ENCODE measurements around the gene ZIC5. TPM values are rescaled to one million over a fixed set of nuclear protein-coding genes. Genes with fewer than 3 reads are reported as not detected.

ZIC5 gene
- total RNA-seq, 1 experiment from 2014 or later = not detected

GRCh38 chr13:99993660-99994637 lies 22.4 kb upstream of the ZIC5 start:
- Histone ChIP-seq H3K4me3 (ENCODE audit: low read length) (no peak overlapping the region), H3K36me3 (ENCODE audit: low read depth, low read length) (no peaks in the 10 kb centered on the region), H3K4me2 (ENCODE audit: low read length) (no peak overlapping the region), H2AFZ (ENCODE audit: low read length) (no peak overlapping the region), H3K79me2 (ENCODE audit: low read length) (no peaks in the 10 kb centered on the region), H3F3A (ENCODE audit: low read length, unreplicated experiment) (no peaks in the 10 kb centered on the region), H3K27ac (ENCODE audit: low read length) (no peak overlapping the region), H3K9me3 (ENCODE audit: low read length) (no peaks in the 10 kb centered on the region), H3K27me3 (ENCODE audit: low read length) (peaks cover 59% of the 10 kb centered on the region), H3K4me1 (ENCODE audit: insufficient read depth, low read length) (no peaks in the 10 kb centered on the region), H3K9ac (ENCODE audit: low read length) (no peak overlapping the region), H3K9me2 (replicated peaks; ENCODE audit: low read length) (no peaks in the 10 kb centered on the region), H4K20me1 (ENCODE audit: low read length) (0 out of 2 replicates have a peak, but pooled peaks cover 8% of the 10 kb centered on the region)
- CTCF ChIA-PET = no interaction called here
- TF ChIP-seq EZH2 (IDR thresholded peaks at IDR 0.05; ENCODE audit: low read length, unreplicated experiment) = no peak
- no peak for TF ChIP-seq CTCF (conservative IDR thresholded peaks at IDR 0.05; ENCODE audit: low read depth, low read length)
- no peak for TF ChIP-seq EZH2phosphoT487 (IDR thresholded peaks at IDR 0.05; ENCODE audit: borderline replicate concordance, low read length)
- intact Hi-C loops (cut with micrococcal nuclease) = no loop called here
- DNase-seq (no peak), ATAC-seq (no peak)
- no TSS peak for BruUV-seq (replicated peaks)
- POLR2A ChIA-PET (ENCODE audit: unreplicated experiment) = no interaction called here

GRCh38 chr13:99992949-99993351 lies 21.4 kb upstream of the ZIC5 start:
- Histone ChIP-seq H3K4me3 (ENCODE audit: low read length) (no peak overlapping the region), H3K36me3 (ENCODE audit: low read depth, low read length) (no peaks in the 10 kb centered on the region), H3K79me2 (ENCODE audit: low read length) (no peaks in the 10 kb centered on the region), H3K27ac (ENCODE audit: low read length) (no peak overlapping the region), H3K27me3 (ENCODE audit: low read length) (peaks cover 60% of the 10 kb centered on the region), H3K4me1 (ENCODE audit: insufficient read depth, low read length) (no peaks in the 10 kb centered on the region), H3K9me2 (replicated peaks; ENCODE audit: low read length) (no peaks in the 10 kb centered on the region), H3K9me3 (ENCODE audit: low read length) (no peaks in the 10 kb centered on the region), H2AFZ (ENCODE audit: low read length) (no peak overlapping the region), H3K4me2 (ENCODE audit: low read length) (no peak overlapping the region), H3F3A (ENCODE audit: low read length, unreplicated experiment) (no peaks in the 10 kb centered on the region), H3K9ac (ENCODE audit: low read length) (no peak overlapping the region), H4K20me1 (ENCODE audit: low read length) (0 out of 2 replicates have a peak, but pooled peaks cover 8% of the 10 kb centered on the region)
- DNase-seq (no peak), ATAC-seq (no peak)
- ChIA-PET POLR2A (ENCODE audit: unreplicated experiment) (no interaction called here), CTCF (no interaction called here)
- intact Hi-C loops (cut with micrococcal nuclease) = no loop called here
- no TSS peak for BruUV-seq (replicated peaks)
- TF ChIP-seq CTCF (conservative IDR thresholded peaks at IDR 0.05; ENCODE audit: low read depth, low read length) (no peak), EZH2 (IDR thresholded peaks at IDR 0.05; ENCODE audit: low read length, unreplicated experiment) (no peak), EZH2phosphoT487 (IDR thresholded peaks at IDR 0.05; ENCODE audit: borderline replicate concordance, low read length) (no peak)
